ENCODE measurements around the gene HNF1A.

- TF ChIP-seq CTCF (IDR thresholded peaks at IDR 0.05; ENCODE audit: extremely low read depth in 1 of 2, insufficient read depth in 1 of 2, low read depth in 1 of 2, low read length in 2 of 2) (no peak), POLR2AphosphoS5 (IDR thresholded peaks at IDR 0.05; ENCODE audit: insufficient read depth, low read depth, low read length) (no peak)
Observed at GRCh38 chr12:120988658-120989057, 10.3 kb downstream of the HNF1A start.

Measured in endothelial cell of umbilical vein (primary cell).